Astrocyte of the hippocampus (primary cell): ENCODE measurements around the gene CACNA2D2.

Source experiments
- DNase-seq: peaks from one replicate; pipeline ENCODE4 v3.0.0; 2011; ENCODE audit warnings: low read depth, low spot score

CACNA2D2 gene

DNA sequence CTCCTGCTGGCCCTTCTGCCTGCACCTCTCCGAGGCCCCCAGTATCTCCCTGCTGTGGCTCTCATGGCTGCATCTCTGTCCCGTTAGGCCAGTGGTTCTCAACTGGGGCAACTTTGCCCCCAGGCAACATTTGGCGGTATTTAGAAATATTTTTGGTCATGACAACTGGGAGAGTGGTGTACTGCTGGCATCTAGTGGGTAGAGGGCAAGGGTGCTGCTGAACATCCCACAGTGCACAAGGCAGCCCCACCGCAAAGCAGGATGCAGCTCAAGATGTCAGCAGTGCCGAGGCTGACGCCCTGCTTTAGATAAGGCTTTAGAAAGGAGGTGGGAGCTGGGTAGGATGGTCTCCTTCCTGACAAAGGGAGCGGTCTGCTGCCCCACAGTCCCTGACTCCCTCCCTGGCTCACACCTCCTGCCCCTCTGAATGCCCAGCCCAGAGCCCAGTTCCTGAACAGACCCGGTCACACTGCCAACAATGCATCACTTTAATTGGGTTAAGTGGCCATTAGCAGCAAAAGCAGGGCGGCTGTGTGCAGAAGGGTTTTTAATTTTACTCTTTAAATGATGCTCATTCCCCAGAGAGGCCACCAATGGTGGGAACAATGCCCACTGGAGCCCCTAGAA, 75.3 kb downstream of the CACNA2D2 start:
- no peak for DNase-seq

- no peak for DNase-seq
Measured at GRCh38 chr3:50427217-50427616, 76.2 kb downstream of the CACNA2D2 start.

DNA sequence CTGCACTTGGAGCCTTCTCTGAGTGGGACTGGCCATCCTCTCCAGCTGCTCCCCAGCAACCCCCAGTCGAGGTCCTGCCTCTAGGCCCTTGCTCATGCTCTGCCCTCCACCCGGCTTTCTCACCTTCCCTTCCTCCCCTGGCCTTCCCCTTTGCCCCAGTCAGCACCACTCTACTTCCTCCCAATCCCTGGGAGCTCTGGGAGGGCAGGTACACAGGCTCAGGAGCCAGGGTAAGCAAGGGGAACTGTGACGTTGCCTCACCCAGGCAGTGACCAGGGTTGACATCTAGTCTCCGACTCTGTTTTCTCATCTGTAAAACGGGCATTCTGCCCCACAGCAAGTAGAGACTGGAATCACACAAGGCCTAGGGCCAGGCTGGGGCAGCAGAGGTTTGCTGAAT, 77.5 kb downstream of the CACNA2D2 start:
- DNase-seq, result no peak

DNA sequence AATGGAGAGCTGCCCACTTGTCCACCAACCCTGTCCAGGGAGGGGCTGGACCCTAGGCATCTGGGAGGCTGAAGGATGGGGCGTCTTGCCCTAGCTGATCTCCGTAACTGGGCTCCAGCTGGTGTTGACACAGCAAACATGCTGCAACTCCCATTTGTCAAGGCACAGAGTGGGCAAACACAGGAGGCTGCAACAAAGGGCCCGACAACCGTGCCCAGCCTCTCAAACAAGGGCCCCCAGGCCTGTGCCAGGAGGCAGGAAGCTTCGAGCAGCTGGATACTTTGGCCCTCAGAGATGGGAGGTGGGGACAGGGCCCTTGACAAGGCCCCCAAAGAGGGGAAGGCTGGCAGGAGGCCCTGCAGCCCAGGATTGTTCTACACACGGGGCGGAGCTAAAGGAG, 79.9 kb downstream of the CACNA2D2 start:
- no peak for DNase-seq

GRCh38 chr3:50422153-50422552, 81.3 kb downstream of the CACNA2D2 start:
- no peak for DNase-seq

GRCh38 chr3:50419595-50420370, 83.7 kb downstream of the CACNA2D2 start:
- no peak for DNase-seq

DNA sequence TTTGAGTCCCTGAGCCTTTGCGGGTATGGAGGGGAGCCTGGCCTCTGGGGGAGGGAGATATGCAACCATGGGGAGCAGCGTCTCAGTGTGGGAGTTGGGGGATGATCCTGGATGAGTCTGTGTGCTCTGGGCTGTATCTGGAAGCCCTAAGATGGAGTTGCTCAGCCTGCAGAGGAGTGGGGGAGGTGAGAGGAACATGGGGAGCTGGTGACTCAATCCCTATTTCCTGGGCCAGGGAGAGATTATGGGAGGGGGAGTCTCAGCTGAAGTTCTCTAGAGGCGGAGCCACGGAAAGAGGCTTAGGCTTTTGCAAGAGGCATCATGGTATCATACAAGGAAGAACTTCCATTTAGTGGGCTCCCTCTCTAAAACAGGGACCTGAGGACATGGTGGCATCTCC, 84.6 kb downstream of the CACNA2D2 start:
- DNase-seq, result no peak

DNA sequence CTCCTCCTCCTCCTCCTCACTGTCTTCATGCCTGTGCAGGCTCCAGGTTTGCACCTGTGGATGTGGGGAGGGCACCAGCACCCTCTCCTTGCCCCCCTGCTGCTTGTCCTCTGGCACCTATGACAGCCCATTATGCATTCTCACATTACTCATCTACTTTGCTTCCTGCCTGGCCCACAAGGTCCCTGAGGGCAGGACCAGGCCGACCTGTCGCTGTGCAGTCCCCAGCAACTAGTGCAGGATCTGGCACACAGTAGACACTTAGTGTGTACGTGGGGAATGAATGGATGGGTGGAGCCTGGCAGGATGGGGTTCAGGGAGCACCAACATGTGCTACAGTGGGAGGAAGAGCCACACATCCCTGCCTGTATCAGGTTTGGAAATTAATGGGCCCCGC, 85.8 kb downstream of the CACNA2D2 start:
- no peak for DNase-seq

DNA sequence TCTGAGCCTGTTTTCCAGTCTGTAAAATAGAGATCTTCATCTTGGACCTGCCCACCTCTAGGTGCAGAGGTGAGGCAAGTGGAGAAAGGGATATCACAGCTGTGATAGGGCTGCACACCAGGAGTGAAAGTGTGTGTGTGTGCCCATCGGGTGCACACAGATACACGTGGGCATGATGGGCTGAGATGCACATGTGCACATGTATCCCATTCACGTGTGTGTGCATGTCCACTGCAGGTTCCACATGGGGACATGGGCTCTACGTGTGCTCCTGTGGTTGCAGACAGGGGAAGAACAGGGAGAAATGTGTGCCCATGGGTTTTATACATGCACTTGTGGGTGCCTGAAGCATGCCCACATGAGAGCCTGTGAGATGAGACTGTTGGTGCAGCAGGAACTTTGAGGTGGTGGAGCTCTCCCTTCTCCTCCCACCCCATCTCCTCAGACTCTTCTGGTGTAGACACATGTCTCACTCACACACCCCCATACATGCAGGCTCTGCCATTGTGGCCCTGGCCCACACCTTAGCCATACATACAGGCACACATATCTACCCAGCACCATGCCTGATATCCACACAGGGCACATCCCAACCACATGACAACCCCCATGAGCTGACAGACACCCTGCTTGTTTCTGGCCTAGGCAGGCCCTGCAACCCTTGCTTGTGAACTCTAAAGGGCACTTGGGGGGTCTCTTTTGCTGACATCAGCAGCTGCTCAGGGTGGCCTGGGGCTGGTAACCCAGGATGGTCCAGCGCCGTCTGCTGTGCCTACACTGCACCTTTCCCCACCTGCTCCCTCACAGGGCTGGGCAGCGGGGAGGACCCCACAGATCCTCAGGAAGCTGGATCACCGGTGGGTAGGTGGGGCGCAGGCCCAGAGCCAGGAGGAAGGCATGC, 86.4 kb downstream of the CACNA2D2 start:
- no peak for DNase-seq

- DNase-seq, result no peak
Measured at GRCh38 chr3:50415816-50416215, 87.6 kb downstream of the CACNA2D2 start.

DNA sequence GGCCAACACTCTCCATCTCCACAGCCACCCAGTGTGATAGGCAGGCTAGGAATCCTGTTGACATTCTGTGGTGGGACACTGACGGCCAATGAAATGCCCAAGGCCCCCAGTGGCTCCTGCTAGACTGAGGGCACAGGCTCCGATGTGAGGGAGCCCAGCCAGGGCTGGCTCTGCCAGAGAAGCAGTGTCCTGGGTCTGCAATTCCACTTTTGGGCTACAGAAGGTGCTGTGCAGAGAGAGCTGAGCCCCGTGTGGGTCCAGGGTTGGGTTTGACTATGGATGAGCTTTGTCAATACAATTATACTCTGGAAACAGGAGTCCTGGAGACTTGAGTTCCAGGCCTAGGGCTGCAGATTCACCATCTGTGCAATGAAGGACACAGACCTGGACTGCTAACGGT, 88.4 kb downstream of the CACNA2D2 start:
- DNase-seq, result no peak

DNA sequence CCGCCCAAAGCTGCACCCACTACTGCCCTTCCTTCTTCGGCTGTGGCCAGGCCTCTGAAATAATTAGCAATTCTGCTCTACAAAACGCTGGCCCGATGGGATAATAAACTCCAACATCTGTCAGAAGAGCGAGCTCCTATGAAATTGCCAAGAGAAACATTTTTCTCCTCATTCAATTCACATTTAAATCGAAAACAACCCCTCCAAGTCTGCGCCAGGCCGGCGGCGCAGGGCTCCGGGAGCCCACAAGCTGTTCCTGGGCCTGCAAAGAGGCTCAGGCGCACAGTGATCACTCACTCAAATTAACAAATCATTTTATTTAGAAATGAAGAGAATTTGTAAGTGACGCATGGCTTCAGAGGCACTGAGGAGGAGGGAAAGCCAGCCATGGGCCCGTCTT, 88.8 kb downstream of the CACNA2D2 start:
- DNase-seq, result no peak

DNA sequence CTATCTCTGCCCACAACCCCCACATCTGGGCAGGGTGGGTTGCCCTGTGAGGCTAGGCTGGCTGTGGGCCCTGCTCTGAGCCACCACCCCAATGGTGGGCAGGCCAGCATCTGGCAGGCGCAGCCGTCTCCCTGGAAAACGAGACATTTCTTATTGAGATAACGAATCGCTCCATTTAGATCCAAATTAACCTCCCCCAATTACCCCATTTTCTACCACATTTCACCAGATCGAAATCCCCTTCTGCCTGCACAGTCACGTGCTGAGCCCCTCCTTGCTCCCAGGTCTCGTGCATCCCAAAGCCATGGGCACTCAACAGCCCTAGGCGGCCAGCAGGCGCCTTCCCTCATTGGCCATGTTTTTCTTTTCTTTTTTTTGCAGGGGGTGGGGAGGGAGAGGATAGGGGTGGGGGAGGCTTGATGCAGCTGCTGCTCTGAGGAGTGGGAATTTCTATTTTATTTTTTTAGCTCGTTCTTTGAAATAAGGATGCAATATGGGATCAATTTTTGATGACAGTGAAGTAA, 91.1 kb downstream of the CACNA2D2 start:
- no peak for DNase-seq

DNA sequence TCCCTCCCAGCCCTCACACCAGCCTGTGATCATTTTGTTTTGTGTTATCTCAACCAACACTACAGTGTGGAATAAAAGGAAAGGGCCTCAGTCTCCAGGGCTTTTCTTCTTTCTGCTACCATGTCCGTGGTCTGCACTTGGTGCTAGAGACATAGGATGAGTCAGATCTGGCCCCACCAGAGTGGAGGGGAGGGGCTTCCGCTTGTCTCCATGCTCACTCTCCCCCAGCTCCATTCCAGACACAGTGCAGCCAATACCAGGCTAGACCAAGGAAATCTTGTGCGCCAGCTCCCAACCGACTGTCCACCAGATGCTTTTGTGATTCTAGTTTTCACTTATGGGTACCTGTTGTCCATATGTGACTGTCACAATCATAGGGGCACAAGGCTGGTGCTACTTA, 92.2 kb downstream of the CACNA2D2 start:
- DNase-seq, result no peak

DNA sequence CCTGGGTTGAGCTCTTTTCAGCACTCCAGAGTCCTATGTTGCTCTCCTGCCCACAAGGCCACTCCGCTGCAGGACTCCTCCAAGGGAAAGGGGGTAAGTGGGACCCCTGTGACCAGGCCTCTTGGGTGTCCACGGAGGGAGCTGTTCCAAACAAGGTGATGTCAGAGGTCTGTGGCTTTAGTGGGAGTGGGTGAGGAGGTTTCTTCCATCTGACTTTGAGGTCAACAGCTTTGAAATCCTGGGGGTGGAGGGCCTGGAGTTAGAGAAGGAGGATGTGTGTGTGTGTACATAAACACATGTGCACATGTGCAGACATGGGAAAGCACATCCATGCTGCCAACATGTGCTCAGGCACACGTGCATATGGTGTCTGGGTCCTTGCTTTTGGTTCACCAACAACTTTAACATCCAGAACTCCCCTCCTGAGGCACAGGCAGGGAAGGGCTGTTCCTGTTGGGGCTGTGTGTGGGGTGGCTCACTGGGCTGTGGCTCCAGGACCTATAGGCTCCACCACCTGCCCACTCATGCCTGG, 92.8 kb downstream of the CACNA2D2 start:
- DNase-seq, result no peak

DNA sequence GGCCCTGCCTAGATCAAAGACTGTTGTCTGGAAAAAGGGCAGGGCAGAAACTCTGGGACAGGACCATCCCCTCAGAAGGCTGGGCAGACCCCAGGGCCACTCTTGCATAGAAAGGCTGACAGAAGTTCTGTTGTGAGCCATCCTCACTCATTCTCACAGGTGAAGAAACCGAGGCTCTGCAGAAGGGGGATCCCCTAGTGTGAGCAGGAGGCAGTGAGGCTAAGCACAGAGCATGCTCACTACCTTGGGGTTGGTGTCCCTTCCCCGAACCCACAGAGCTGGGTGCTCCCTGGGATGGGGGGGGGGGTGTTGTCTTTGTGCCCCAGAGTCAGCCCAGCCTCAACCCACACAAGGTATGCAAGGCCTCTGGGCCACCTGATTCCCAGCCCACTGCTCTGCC, 93.2 kb downstream of the CACNA2D2 start:
- DNase-seq, result no peak

- DNase-seq, result no peak
Measured at GRCh38 chr3:50408443-50408944, 94.9 kb downstream of the CACNA2D2 start.

DNA sequence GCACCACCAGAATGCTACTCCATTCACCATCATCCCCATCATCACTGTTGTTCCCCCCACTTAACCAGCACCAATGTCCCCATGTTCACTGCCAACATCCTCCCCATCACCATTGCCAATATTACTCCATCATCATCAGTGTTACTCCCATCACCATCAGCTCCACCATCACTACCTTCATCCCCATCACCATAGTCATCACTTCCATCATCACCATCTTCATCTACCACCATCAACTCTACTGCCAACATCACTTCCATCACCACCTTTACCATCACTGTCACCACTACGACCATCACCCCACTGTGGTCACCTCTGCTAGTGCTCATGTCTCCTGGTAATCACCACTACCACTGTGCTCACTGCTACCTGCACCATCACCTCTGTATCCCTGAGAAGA, 96.9 kb downstream of the CACNA2D2 start:
- no peak for DNase-seq

- peak; percentile 45 for DNase-seq
Measured at GRCh38 chr3:50405249-50405648, 98.2 kb downstream of the CACNA2D2 start.

GRCh38 chr3:50401978-50402595, 101.3 kb downstream of the CACNA2D2 start:
- DNase-seq, result no peak

DNA sequence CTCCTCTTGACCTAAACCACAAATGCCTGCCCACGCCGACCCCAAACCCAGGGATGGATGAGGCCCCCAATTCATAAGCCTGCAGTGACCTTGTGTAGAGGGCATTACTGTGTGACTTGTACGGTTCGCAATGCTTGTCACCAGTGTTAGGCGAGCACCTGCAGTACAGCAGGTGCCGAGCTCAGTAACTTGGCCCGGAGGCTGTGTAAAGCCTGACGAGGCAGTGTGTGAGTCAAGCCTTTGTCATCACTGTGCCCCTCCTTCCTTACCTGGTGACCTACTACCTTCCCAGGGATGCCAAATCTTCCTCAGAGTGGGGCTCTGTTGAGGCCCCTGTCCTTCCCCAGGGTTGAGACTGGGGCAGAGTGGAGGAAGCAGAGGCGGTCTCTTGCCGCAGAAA, 106.9 kb downstream of the CACNA2D2 start:
- DNase-seq, result no peak
